IPS DF 4.7 (cell line): ENCODE results near the gene SKIC8.
"Not testable (repeated sequence)": the region's sequence is repeated elsewhere in the genome, so short reads cannot be mapped to it uniquely, and the experiment has no call there.

Experiments
- DNase-seq: peaks from one replicate; pipeline ENCODE4 v3.0.0-alpha.2; 2013; ENCODE audit warnings: low spot score; ENCODE audit errors: extremely low read depth

SKIC8 gene

DNA sequence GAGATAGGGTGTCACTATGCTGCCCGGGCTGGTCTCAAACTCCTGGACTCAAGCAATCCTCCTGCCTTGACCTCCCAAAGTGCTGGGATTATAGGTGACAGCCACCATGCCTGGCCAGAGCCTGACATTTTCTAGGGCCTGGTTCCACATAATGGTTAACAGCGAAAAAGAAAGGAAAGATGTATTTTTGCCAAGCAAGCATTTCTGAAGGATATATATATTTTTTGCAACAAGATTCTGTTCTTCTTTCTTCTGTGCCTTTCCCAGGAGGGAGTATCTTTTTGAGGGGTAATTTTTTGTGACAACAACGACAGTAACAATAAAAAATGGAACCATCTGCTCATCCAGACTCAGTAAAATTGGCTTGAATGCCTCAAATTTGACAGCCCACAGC, 43.4 kb downstream of the SKIC8 start:
- DNase-seq, result no peak

DNA sequence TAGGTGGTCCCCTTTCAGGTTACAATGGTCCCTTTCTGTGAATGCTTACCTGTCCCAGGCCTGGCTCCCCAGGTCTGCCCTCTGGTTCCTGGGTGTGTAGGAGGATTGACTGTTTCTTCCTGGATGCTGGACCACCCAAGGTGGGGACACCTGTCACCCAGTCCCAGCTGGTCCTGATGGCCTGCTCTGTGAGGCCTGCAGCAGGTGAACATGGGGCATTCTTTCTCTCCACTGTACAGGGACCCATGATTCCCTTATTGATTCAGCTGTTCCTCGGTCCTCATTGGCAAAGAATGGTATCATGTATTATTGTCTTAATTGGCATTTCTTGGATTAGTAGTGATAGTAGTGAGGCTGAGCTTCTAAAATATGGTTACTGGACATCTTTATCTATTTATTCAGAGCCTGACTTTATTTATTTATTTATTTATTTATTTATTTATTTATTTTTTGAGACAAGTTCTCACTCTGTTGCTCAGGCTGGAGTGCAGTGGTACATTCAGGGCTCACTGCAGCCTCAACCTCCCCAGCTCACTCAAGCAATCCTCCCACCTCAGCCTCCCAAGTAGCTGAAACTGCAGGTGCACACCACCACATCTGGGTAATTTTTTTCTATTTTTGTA, 43.9 kb downstream of the SKIC8 start:
- no peak for DNase-seq

GRCh38 chr15:78251136-78251535, 48.3 kb downstream of the SKIC8 start:
- no peak for DNase-seq

- DNase-seq, result no peak
These were observed 50.3 kb downstream of the SKIC8 start for GRCh38 chr15:78249131-78249530.

- no peak for DNase-seq
These were observed 51.5 kb downstream of the SKIC8 start for GRCh38 chr15:78247911-78248310.

DNA sequence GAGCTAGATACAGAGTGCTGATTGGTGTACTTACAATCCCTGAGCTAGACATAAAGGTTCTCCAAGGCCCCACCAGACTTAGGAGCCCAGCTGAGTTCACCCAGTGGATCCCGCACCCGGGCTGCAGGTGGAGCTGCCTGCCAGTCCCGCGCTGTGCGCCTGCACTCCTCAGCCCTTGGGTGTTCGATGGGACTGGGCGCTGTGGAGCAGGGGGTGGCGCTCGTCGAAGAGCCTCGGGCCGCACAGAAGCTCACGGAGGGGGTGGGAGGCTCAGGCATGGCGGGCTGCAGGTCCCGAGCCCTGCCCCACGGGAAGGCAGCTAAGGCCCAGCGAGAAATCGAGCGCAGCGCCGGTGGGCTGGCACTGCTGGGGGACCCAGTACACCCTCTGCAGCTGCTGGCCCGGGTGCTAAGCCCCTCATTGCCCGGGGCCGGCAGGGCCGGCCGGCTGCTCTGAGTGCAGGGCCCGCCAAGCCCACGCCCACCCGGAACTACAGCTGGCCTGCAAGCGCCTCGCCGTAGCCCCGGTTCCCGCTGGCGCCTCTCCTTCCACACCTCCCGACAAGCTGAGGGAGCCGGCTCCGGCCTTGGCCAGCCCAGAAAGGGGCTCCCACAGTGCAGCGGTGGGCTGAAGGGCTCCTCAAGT, 53.3 kb downstream of the SKIC8 start:
- DNase-seq, result not testable (repeated sequence)

GRCh38 chr15:78245392-78245791, 54.0 kb downstream of the SKIC8 start:
- not testable (repeated sequence) for DNase-seq

DNA sequence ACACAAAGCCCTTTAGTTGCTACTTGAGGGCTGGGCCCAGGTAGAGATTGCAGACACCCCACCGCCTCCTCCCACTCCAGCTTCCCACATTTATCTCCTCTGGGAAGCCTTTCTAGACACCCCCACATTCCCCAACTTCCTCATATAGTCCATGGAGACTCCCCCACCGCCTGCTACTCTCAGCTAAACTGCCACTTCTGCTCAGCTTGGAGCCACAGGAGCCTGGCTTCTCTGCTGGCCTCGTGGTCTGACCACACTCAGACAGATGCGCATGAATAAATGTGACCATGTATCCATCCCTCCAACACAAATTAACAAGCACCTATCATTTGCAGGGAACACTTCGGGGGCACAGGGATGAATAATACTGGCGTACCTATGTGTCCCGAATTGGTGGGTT, 54.5 kb downstream of the SKIC8 start:
- DNase-seq, result no peak

DNA sequence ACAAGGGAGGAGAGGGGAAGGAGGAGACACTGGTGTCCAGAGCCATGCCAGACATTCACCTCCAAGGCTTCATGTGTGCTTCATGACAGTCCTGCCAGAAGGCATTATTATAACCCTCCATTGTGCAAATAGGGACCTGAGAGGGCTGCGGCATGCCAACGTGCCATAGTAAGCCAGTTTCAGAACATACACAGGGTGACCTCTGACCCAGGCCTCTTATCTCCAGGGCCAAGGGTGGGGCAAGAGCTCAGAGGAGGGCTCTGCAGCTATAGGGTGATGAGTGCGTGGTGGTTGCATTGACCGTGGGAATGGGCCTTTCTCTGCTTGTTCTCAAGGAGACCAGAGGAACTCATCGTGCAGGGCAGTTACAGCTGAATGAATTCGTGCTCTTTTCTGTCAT, 55.3 kb downstream of the SKIC8 start:
- no peak for DNase-seq

- DNase-seq, result no peak
These were observed 55.9 kb downstream of the SKIC8 start for GRCh38 chr15:78243491-78243941.

- DNase-seq, result no peak
These were observed 56.4 kb downstream of the SKIC8 start for GRCh38 chr15:78243058-78243457.

- no peak for DNase-seq
These were observed 57.3 kb downstream of the SKIC8 start for GRCh38 chr15:78242128-78242527.

- peak; percentile 79 for DNase-seq
These were observed 58.4 kb downstream of the SKIC8 start for GRCh38 chr15:78241017-78241416.

- no peak for DNase-seq
These were observed 59.6 kb downstream of the SKIC8 start for GRCh38 chr15:78239811-78240210.

DNA sequence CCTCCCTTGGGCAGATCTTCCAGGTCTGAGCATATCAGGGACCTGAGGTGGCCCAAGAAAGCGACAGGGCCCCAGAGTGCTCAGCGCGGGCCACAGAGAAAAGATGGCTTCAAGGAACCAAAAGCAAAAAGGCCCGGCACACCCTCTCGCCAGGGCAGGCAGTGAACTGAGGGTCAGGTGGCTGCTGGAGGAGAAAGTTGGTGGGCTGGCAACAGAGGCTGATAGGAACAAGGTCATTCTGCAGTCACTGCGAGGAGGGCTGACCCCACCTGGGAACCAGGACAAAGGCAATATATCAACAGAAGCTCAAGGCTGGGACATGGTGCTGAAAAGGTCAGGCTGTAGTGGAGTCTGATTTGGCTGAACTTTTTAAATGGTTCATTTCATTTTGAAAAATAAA, 62.3 kb downstream of the SKIC8 start:
- no peak for DNase-seq

GRCh38 chr15:78236491-78236890, 62.9 kb downstream of the SKIC8 start:
- no peak for DNase-seq

DNA sequence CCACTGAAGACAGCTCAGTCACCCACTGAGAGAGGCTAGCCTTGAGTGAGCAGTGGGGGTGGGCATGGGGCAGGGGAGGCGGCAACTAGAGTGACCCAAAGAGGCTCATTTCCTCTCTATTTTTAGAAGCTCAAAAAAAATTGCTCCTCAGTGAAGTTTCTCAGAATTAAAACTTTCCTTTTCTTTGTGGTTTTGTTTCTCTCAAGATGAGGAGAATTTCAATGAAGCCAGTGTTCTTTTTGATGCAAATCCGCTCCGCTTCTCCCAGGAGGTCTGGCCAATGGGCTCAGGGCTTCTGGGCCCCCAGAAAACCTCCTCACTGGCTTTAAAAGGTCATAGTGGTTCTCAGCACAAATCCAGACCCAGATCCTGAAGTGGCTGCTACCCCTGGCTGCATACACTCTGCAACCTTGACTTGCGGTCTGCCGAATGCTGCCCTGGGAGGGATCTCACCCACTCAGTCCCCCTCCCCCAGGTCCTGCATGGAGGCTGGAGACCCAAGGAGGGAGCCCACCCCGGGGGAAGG, 64.8 kb downstream of the SKIC8 start, which contains the start of gene ACSBG1:
Gene ACSBG1 (minus strand): TSS at position 51 of the 526 bp plus-strand sequence. CDS start 64 bp downstream, outside the sequence.
- no peak for DNase-seq

GRCh38 chr15:78233496-78233895, 65.9 kb downstream of the SKIC8 start:
- no peak for DNase-seq
